ENCODE results near the gene SH3BGRL2.

DNA sequence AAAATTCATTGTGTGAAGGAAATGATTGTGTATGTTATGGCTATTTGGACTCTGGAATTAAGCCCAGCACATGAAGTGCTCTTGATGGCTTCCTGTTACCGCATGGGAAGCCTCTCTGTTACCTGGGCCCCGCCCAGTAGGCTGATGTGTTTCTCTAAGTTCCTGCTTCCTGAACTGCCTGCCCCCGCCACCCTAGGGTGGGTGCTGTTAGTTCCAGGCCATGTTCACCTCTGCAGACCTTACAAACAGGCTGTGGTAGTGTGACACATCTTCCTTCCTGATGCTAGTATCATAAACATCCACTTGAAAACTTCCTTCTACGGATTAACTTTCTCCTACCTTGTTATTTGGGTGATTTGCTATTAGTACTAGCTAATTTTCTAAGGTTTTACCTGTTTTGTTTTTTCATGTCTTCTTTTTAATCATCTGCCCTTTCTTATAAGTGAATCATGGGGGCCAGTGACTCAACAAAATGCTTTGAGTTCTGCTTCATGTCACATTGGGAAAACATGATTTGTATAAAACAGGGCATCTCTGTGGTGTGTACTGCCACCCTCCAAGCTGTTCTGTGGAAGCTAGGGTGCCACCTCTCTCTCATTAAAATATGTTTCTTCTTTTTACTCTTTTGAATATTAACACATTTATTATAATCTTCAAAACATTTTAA is 40.6 kb downstream of the SH3BGRL2 start:
- no peak for TF ChIP-seq CTCF (IDR thresholded peaks at IDR 0.05; ENCODE audit: insufficient read depth, low read length)
- TF ChIP-seq POLR2AphosphoS5 (IDR thresholded peaks at IDR 0.05; ENCODE audit: low read depth) = no peak
- TF ChIP-seq, protein P1, sequence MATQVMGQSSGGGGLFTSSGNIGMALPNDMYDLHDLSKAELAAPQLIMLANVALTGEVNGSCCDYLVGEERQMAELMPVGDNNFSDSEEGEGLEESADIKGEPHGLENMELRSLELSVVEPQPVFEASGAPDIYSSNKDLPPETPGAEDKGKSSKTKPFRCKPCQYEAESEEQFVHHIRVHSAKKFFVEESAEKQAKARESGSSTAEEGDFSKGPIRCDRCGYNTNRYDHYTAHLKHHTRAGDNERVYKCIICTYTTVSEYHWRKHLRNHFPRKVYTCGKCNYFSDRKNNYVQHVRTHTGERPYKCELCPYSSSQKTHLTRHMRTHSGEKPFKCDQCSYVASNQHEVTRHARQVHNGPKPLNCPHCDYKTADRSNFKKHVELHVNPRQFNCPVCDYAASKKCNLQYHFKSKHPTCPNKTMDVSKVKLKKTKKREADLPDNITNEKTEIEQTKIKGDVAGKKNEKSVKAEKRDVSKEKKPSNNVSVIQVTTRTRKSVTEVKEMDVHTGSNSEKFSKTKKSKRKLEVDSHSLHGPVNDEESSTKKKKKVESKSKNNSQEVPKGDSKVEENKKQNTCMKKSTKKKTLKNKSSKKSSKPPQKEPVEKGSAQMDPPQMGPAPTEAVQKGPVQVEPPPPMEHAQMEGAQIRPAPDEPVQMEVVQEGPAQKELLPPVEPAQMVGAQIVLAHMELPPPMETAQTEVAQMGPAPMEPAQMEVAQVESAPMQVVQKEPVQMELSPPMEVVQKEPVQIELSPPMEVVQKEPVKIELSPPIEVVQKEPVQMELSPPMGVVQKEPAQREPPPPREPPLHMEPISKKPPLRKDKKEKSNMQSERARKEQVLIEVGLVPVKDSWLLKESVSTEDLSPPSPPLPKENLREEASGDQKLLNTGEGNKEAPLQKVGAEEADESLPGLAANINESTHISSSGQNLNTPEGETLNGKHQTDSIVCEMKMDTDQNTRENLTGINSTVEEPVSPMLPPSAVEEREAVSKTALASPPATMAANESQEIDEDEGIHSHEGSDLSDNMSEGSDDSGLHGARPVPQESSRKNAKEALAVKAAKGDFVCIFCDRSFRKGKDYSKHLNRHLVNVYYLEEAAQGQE (IDR thresholded peaks at IDR 0.05; ENCODE audit: insufficient replicate concordance, low read depth) = no peak
- TF ChIP-seq GABPA (IDR thresholded peaks at IDR 0.05; ENCODE audit: low read depth) = no peak
